ENCODE data around the gene GLMN. TPM values are rescaled to one million over a fixed set of nuclear protein-coding genes. Genes with fewer than 3 reads are reported as not detected.

GLMN gene
- total RNA-seq, 2 donors from 2014 or later = 5.4 to 6.3 TPM

GRCh38 chr1:92211166-92211565 is 87.6 kb downstream of the GLMN start:
- no peaks in the 10 kb centered on the region for H3K9me3 ChIP-seq
- no peak overlapping the region for H3K4me3 ChIP-seq
- H3K9ac ChIP-seq (ENCODE audit: low read depth in 2 of 2, low read length in 2 of 2) = no peak overlapping the region
- DNase-seq = no peak
- TF ChIP-seq CTCF (IDR thresholded peaks at IDR 0.05) = no peak
- no peaks in the 10 kb centered on the region for H3K36me3 ChIP-seq
- H3K27me3 ChIP-seq = no peaks in the 10 kb centered on the region
- H3K27ac ChIP-seq = no peak overlapping the region
- intact Hi-C loops (cut with DNase I) = no loop called here
- no peaks in the 10 kb centered on the region for H3K4me1 ChIP-seq

- Histone ChIP-seq H3K4me1 (no peaks in the 10 kb centered on the region), H3K9me3 (no peaks in the 10 kb centered on the region), H3K36me3 (no peaks in the 10 kb centered on the region), H3K27me3 (no peaks in the 10 kb centered on the region), H3K9ac (ENCODE audit: low read depth in 2 of 2, low read length in 2 of 2) (no peak overlapping the region), H3K27ac (no peak overlapping the region), H3K4me3 (no peak overlapping the region)
- DNase-seq = no peak
- no peak for TF ChIP-seq CTCF (IDR thresholded peaks at IDR 0.05)
- intact Hi-C loops (cut with DNase I) = no loop called here
These were observed 88.1 kb downstream of the GLMN start for GRCh38 chr1:92210701-92211100.

GRCh38 chr1:92203105-92203504 is 95.7 kb downstream of the GLMN start:
- intact Hi-C loops (cut with DNase I) = no loop called here
- DNase-seq = no peak
- H3K4me1 ChIP-seq = no peaks in the 10 kb centered on the region
- H3K36me3 ChIP-seq = no peaks in the 10 kb centered on the region
- H3K4me3 ChIP-seq = no peak overlapping the region
- H3K27ac ChIP-seq = no peak overlapping the region
- no peaks in the 10 kb centered on the region for H3K27me3 ChIP-seq
- no peaks in the 10 kb centered on the region for H3K9me3 ChIP-seq
- no peak overlapping the region for H3K9ac ChIP-seq (ENCODE audit: low read depth in 2 of 2, low read length in 2 of 2)
- no peak for TF ChIP-seq CTCF (IDR thresholded peaks at IDR 0.05)

GRCh38 chr1:92201973-92202372 is 96.8 kb downstream of the GLMN start:
- H3K36me3 ChIP-seq = no peaks in the 10 kb centered on the region
- no peak overlapping the region for H3K27ac ChIP-seq
- no peaks in the 10 kb centered on the region for H3K27me3 ChIP-seq
- H3K4me3 ChIP-seq = no peak overlapping the region
- intact Hi-C loops (cut with DNase I) = no loop called here
- no peaks in the 10 kb centered on the region for H3K9me3 ChIP-seq
- no peak for DNase-seq
- H3K9ac ChIP-seq (ENCODE audit: low read depth in 2 of 2, low read length in 2 of 2) = no peak overlapping the region
- H3K4me1 ChIP-seq = no peaks in the 10 kb centered on the region
- TF ChIP-seq CTCF (IDR thresholded peaks at IDR 0.05) = no peak

Other genes starting within 250 kb of the GLMN start
- gene SETSIP, start 223.6 kb downstream of the GLMN start, total RNA-seq = not detected
- gene BTBD8, start 218.6 kb downstream of the GLMN start, total RNA-seq = 1 to 10 TPM; 3.1 to 4.1 TPM
- gene C1orf146, start 81.1 kb downstream of the GLMN start, total RNA-seq = not detected
- 10 to 100 TPM; 16.7 to 23.5 TPM for gene RPAP2, start 72 bp upstream of the GLMN start, total RNA-seq
- gene GFI1, start 187.9 kb upstream of the GLMN start, total RNA-seq = 1 to 10 TPM; 5.4 to 8.7 TPM

All from colonic mucosa (tissue), 4 donors.